Loucy (cell line): ENCODE measurements around the gene PARD3B.

Experiments used
- H2AFZ ChIP-seq: fragments of 200-600 bp; sonication (generic); 2 replicates; pipeline ENCODE4 v1.6.0; 2016; ENCODE audit warnings: antibody characterized with exemption, mild to moderate bottlenecking, low read length, moderate library complexity
- H3F3A ChIP-seq: fragments of 200-600 bp; 2 replicates; pipeline ENCODE4 v1.6.0; 2016; ENCODE audit warnings: antibody characterized with exemption, low read depth, mild to moderate bottlenecking
- H3K27me3 ChIP-seq: fragments of 200-600 bp; sonication (generic); 2 replicates; pipeline ENCODE4 v1.6.1; 2014; ENCODE audit warnings: low read length, mild to moderate bottlenecking; ENCODE audit not compliant: insufficient read depth, poor library complexity, severe bottlenecking
- H3K36me3 ChIP-seq: fragments of 200-600 bp; sonication (generic); 2 replicates; pipeline ENCODE4 v1.6.1; 2016; ENCODE audit warnings: low read length; ENCODE audit not compliant: insufficient read depth
- H3K4me1 ChIP-seq: fragments of 200-600 bp; sonication (generic); 2 replicates; pipeline ENCODE4 v1.5.1; 2014; ENCODE audit warnings: low read length, mild to moderate bottlenecking; ENCODE audit not compliant: insufficient read depth, poor library complexity, severe bottlenecking
- H3K4me2 ChIP-seq: fragments of 200-600 bp; sonication (generic); 2 replicates; pipeline ENCODE4 v1.6.0; 2014; ENCODE audit warnings: antibody characterized with exemption, low read length, low read depth, mild to moderate bottlenecking; ENCODE audit not compliant: poor library complexity, severe bottlenecking
- H3K4me3 ChIP-seq: fragments of 200-600 bp; sonication (generic); 2 replicates; pipeline ENCODE4 v1.5.1; 2014; ENCODE audit warnings: low read length, mild to moderate bottlenecking, mixed read lengths; ENCODE audit not compliant: poor library complexity, severe bottlenecking
- H3K79me2 ChIP-seq: fragments of 200-600 bp; sonication (generic); 2 replicates; pipeline ENCODE4 v1.6.1; 2014; ENCODE audit warnings: low read length; ENCODE audit not compliant: insufficient read depth
- H3K9ac ChIP-seq: fragments of 200-600 bp; sonication (generic); 2 replicates; pipeline ENCODE4 v1.6.0; 2014; ENCODE audit warnings: mild to moderate bottlenecking, low read depth, low read length, moderate library complexity; ENCODE audit not compliant: poor library complexity, severe bottlenecking
- H3K9me2 ChIP-seq: fragments of 200-600 bp; sonication (generic); replicated peaks from 2 replicates; pipeline ENCODE4 v1.6.1; 2016; ENCODE audit warnings: low read depth, low read length, mixed read lengths
- H3K9me3 ChIP-seq: fragments of 200-600 bp; sonication (generic); 2 replicates; pipeline ENCODE4 v1.6.1; 2014; ENCODE audit warnings: mild to moderate bottlenecking, antibody characterized with exemption, low read length, low read depth; ENCODE audit not compliant: insufficient read depth
- H4K20me1 ChIP-seq: fragments of 200-600 bp; sonication (generic); 2 replicates; pipeline ENCODE4 v1.6.0; 2014; ENCODE audit warnings: antibody characterized with exemption, low read length, mild to moderate bottlenecking; ENCODE audit not compliant: insufficient read depth, poor library complexity, severe bottlenecking
- CTCF ChIP-seq: fragments of 200-600 bp; sonication (generic); conservative IDR thresholded peaks from 2 replicates; pipeline ENCODE4 v1.5.1; 2014; ENCODE audit warnings: mild to moderate bottlenecking, antibody characterized with exemption, low read length
- EZH2phosphoT487 ChIP-seq: fragments of 200-600 bp; IDR thresholded peaks from 2 replicates; pipeline ENCODE4 v1.6.1; 2018; ENCODE audit warnings: antibody characterized with exemption, mild to moderate bottlenecking, moderate library complexity, borderline replicate concordance

PARD3B gene

DNA sequence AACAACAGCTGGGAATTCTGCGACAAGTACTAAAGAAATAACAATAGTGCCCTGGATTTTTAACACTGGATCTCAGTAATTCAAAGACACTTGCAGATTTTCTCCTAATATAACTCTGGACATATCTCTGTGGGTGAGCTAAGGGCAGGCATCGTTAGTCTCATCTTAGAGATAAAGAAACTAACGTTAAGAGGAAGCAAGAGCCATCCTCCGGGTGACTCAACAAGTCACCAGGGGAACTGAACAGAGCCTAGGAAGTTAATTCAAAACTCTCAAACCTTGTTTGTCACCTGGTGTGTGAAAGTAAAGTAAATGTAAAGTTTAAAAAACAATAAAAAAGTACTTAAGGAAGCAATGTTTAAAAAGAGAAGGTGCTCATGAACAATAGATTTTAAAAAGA lies 1095.4 kb downstream of the PARD3B start:
- H3K79me2 ChIP-seq, result no peaks in the 10 kb centered on the region
- TF ChIP-seq CTCF (no peak), EZH2phosphoT487 (no peak)

GRCh38 chr2:205642599-205643356 lies 1097.5 kb downstream of the PARD3B start:
- Histone ChIP-seq H3K4me2 (no peak overlapping the region), H4K20me1 (no peaks in the 10 kb centered on the region), H3K9me3 (no peaks in the 10 kb centered on the region), H3K4me1 (no peaks in the 10 kb centered on the region), H3K79me2 (no peaks in the 10 kb centered on the region), H3K27me3 (no peaks in the 10 kb centered on the region), H3K9ac (no peak overlapping the region), H3K36me3 (no peaks in the 10 kb centered on the region), H2AFZ (no peak overlapping the region), H3K4me3 (no peak overlapping the region), H3F3A (no peaks in the 10 kb centered on the region), H3K9me2 (no peaks in the 10 kb centered on the region)
- TF ChIP-seq CTCF, result no peak
- TF ChIP-seq EZH2phosphoT487, result no peak

More for the DNA sequence above, 1095.4 kb downstream of the PARD3B start:
- no peaks in the 10 kb centered on the region for H3K9me3 ChIP-seq
- no peaks in the 10 kb centered on the region for H4K20me1 ChIP-seq
- no peak overlapping the region for H2AFZ ChIP-seq
- H3K4me2 ChIP-seq, result no peak overlapping the region
- no peak overlapping the region for H3K9ac ChIP-seq
- H3F3A ChIP-seq, result no peaks in the 10 kb centered on the region
- no peaks in the 10 kb centered on the region for H3K4me1 ChIP-seq
- no peak overlapping the region for H3K4me3 ChIP-seq
- H3K9me2 ChIP-seq, result no peaks in the 10 kb centered on the region
- H3K27me3 ChIP-seq, result no peaks in the 10 kb centered on the region
- no peaks in the 10 kb centered on the region for H3K36me3 ChIP-seq

- no peak overlapping the region for H2AFZ ChIP-seq
- H3F3A ChIP-seq, result no peaks in the 10 kb centered on the region
- H3K9me2 ChIP-seq, result no peaks in the 10 kb centered on the region
- H3K4me1 ChIP-seq, result no peaks in the 10 kb centered on the region
- H3K9ac ChIP-seq, result no peak overlapping the region
- H4K20me1 ChIP-seq, result no peaks in the 10 kb centered on the region
- TF ChIP-seq CTCF, result no peak
- TF ChIP-seq EZH2phosphoT487, result no peak
- H3K79me2 ChIP-seq, result no peaks in the 10 kb centered on the region
- H3K4me3 ChIP-seq, result no peak overlapping the region
- no peaks in the 10 kb centered on the region for H3K9me3 ChIP-seq
- no peak overlapping the region for H3K4me2 ChIP-seq
- no peaks in the 10 kb centered on the region for H3K27me3 ChIP-seq
- no peaks in the 10 kb centered on the region for H3K36me3 ChIP-seq
Observed at GRCh38 chr2:205643391-205643885, 1098.2 kb downstream of the PARD3B start.
